LNCaP clone FGC (cell line): ENCODE data around the gene TMEM132E.

Source experiments
- DNase-seq: peaks from one replicate; pipeline ENCODE4 v3.0.0-alpha.2; 2011; ENCODE audit warnings: low read depth
- H3K4me3 ChIP-seq: 2 replicates; pipeline ENCODE4 v1.5.1; 2011; ENCODE audit warnings: mild to moderate bottlenecking, low read depth, low read length, control low read depth
- TF ChIP-seq, protein P1 (sequence below): IDR thresholded peaks from 2 replicates; pipeline ENCODE4 v1.5.1; 2012; ENCODE audit warnings: mild to moderate bottlenecking; ENCODE audit not compliant: control insufficient read depth, insufficient read depth; ENCODE audit errors: extremely low read depth

TMEM132E gene

DNA sequence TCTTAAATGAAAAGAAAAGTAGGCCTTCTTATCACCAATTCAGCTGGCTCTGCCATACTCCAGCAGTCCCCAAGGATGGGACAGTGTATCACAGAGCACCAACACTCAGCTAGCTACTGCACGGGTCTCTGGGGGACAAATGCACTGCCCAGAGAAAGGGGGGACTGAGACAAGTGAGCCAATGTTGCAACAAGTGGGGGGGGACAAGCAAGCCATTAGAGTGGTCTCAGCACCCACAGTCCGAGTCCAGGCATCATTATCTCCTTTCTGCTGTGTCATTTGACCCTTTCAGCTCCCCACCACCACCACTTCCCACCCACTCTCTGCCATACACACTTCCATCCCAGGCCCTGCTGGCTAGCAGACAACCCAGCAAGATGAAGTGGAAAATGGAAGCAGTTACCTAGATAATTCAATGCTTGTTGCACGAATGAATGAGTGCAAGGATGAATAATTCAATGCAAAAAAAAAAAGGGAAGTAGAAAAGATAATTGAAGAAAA is 7.0 kb downstream of the TMEM132E start:
- no peak for DNase-seq
- no peak overlapping the region for H3K4me3 ChIP-seq
- TF ChIP-seq, protein P1, sequence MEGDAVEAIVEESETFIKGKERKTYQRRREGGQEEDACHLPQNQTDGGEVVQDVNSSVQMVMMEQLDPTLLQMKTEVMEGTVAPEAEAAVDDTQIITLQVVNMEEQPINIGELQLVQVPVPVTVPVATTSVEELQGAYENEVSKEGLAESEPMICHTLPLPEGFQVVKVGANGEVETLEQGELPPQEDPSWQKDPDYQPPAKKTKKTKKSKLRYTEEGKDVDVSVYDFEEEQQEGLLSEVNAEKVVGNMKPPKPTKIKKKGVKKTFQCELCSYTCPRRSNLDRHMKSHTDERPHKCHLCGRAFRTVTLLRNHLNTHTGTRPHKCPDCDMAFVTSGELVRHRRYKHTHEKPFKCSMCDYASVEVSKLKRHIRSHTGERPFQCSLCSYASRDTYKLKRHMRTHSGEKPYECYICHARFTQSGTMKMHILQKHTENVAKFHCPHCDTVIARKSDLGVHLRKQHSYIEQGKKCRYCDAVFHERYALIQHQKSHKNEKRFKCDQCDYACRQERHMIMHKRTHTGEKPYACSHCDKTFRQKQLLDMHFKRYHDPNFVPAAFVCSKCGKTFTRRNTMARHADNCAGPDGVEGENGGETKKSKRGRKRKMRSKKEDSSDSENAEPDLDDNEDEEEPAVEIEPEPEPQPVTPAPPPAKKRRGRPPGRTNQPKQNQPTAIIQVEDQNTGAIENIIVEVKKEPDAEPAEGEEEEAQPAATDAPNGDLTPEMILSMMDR = no peak

DNA sequence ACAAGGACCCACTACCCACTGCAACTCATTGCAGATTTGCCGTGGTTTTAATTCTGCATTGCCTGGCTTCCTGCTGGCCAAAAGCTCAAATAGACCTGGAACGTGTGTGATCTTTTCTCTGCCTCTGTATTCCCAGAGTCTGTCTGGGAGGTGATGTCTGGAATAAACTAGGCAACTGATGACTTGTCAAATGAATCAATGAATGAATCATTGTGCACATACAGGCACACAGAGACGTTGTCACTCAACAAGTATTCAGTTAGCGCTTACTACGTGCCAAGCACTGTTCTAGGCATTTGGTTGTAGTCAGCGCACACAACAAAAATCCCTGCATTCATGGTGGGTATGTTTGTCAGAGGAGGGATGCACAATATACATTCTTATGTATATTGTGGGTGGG is 8.9 kb downstream of the TMEM132E start:
- no peak for DNase-seq
- TF ChIP-seq, protein P1 = no peak
- no peak overlapping the region for H3K4me3 ChIP-seq

DNA sequence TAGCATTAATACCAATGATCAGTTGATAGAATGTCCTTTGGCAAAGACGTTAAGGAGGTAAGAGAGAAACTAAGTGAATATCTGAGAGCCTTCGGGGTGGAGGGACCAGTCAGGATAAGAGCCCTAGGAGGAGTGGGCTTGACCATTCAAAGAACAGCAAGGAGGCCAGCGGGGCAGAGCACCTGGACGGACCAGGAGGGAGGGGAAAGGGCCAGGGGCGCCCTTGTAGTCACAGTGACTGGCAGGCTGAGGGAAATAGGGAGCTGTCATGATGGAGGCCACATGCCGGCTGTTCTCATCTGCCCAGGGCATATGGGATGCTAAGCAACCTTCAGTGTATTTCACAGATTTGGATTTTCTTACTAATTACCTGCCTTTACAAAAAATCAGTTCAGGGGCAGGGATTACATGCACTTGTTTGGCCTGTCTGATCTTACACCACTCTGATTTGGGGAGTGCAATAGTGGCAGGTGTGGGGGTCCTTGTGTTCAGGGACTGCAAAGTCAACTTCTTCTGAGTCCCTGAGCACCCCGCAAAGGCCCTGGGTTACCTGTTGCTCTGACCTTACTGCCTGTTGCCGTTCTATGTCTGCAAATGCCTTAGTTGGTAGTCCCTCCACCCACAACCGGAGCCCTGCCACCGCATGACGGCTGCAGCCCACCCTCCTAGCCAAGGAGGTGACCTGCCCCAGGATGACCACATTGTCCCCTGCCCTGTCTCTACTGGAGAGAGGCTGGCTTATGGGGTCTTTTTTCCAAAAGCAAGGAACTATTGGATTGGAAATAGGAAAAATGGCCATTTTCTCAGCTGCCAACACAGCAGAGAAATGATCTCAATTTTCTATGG is 10.0 kb downstream of the TMEM132E start:
- no peak for DNase-seq
- TF ChIP-seq, protein P1 = no peak
- no peak overlapping the region for H3K4me3 ChIP-seq

DNA sequence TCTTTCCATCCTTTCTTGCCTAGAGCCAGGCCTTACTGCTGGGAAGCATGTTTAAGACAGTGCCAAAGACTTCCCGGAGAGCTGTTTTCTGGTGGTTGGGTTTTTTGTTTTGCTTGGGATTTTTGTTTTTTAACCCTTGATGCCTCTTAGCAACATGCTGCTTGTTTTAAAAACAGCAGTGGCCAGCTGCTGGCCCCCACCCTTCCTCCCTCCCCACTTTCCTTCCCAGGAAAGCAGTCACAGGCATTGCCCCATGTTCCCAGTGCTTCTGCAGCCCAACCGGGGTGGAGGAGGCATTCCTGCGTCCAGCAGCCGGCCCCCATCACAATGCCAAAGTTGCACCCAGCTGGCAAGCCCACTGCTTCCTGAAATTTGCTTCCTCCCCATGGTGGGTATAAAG is 12.6 kb downstream of the TMEM132E start:
- TF ChIP-seq, protein P1 = no peak

DNA sequence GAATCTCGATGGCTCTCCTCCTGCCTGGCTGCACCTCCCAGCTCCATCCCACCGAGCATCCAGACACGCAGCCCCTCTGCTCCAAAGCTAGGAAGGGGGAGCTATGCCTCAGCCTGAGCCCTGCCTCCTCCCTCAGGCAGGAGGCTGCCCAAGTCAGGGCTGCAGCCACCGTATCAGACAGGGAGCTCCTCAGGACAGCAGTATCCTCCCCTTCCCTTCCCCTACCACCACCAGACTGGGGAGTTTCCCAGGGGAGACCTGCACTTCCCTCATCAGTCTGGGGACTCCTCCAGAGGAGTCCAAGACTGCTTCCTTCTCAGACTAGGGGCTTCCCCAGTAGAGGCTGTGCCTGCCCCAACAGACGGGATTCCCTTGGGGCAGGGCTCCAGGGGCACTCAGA is 17.5 kb downstream of the TMEM132E start:
- no peak overlapping the region for H3K4me3 ChIP-seq
- DNase-seq = no peak
- TF ChIP-seq, protein P1 = no peak

More for the DNA sequence above, 12.6 kb downstream of the TMEM132E start:
- no peak for DNase-seq
- H3K4me3 ChIP-seq = no peak overlapping the region

DNA sequence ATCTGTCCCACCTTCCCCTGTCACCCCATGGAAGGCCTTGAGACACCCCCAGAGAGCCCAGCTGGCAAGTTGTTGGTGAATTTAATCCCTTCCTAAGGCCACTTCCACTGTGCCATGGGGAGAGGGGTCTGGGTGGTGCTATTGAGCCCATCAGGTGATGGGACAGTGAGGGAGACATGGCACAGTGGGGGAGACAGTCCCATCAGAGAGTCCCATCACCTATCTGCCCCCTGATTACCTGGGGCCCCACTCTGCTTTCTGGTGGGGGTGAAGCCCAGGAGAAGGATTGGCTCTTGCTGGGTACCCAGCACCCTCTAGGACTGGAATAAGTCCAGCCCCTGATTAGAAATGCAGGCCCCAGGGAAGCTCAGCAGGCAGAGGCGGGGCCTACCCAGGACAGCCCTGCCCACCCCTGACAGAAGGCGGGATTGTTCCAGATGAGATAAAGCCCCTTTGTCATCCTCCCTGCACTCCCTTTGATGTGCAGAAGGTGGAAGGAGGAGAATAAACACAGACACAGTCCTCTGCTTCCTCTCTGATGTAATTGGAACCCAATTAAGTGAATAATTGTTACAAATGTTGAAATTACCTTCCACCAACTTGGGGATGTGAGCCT is 18.9 kb downstream of the TMEM132E start:
- no peak overlapping the region for H3K4me3 ChIP-seq
- DNase-seq = no peak
- TF ChIP-seq, protein P1 = no peak
